Erythroblast (primary cell): ENCODE results near the gene CD8B.
"Not testable (repeated sequence)": the region's sequence is repeated elsewhere in the genome, so short reads cannot be mapped to it uniquely, and the experiment has no call there.

Source experiments
- GATA1 ChIP-seq: IDR thresholded peaks from 2 replicates; pipeline ENCODE4 v1.6.1; 2011; ENCODE audit warnings: low read depth, mild to moderate bottlenecking, control low read depth, low read length, moderate library complexity
- POLR2A ChIP-seq: IDR thresholded peaks from 2 replicates; pipeline ENCODE4 v1.6.1; 2011; ENCODE audit warnings: mild to moderate bottlenecking, low read length

DNA sequence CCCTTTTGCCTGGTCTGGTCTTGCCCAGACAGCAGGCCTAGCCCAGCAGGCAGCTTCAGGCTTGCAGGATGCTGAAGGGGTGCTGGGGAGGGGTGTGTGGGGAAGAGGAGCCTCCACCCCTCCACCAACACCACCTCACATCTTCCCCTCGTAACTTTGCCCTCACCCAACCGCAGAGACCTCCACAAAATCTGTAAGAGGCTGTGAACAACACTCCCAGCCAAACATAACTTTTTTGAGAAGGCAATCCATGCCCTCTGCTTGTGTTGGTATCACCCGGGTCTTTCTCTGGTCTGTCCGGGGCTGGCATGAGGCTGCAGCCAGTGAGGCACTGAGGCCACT is 26.2 kb downstream of the CD8B start:
- TF ChIP-seq POLR2A, GATA1: not testable (repeated sequence)
